SK-N-MC (cell line): ENCODE results near the gene LY6G6D.

Source experiments
- EZH2 ChIP-seq: fragments of 200-600 bp; sonication (generic); IDR thresholded peaks from one replicate; pipeline ENCODE4 v1.6.1; 2017; ENCODE audit warnings: antibody characterized with exemption
- FOXP2 ChIP-seq: optimal IDR thresholded peaks from 2 replicates; pipeline ENCODE3; 2011; ENCODE audit warnings: mild to moderate bottlenecking, moderate library complexity; ENCODE audit not compliant: insufficient read depth; ENCODE audit errors: extremely low read length, control extremely low read depth
- POLR2AphosphoS5 ChIP-seq: IDR thresholded peaks from 2 replicates; pipeline ENCODE4 v1.6.1; 2012; ENCODE audit warnings: mild to moderate bottlenecking, low read depth, low read length, borderline replicate concordance

GRCh38 chr6:31744422-31744821 lies 29.3 kb downstream of the LY6G6D start:
- no peak for TF ChIP-seq POLR2AphosphoS5
- TF ChIP-seq EZH2, result no peak
- TF ChIP-seq FOXP2, result no peak
